CD4-positive, alpha-beta T cell treated with Interleukin-15 for 4 hours (primary cell): ENCODE data around the gene PPFIA2.
"Not testable (repeated sequence)": the region's sequence is repeated elsewhere in the genome, so short reads cannot be mapped to it uniquely, and the experiment has no call there.

Experiments used
- DNase-seq: peaks from one replicate; pipeline ENCODE4 v3.0.0-alpha.2; 2020; ENCODE audit warnings: low spot score

The PPFIA2 gene

GRCh38 chr12:81261508-81262207 is 497.5 kb downstream of the PPFIA2 start:
- no peak for DNase-seq

- DNase-seq, result no peak
These were observed 499.8 kb downstream of the PPFIA2 start for GRCh38 chr12:81259360-81259759.

GRCh38 chr12:81257947-81258551 is 501.1 kb downstream of the PPFIA2 start:
- DNase-seq, result no peak

- no peak for DNase-seq
These were observed 503.2 kb downstream of the PPFIA2 start for GRCh38 chr12:81255947-81256346.

GRCh38 chr12:81255456-81255855 is 503.7 kb downstream of the PPFIA2 start:
- no peak for DNase-seq

GRCh38 chr12:81253360-81253759 is 505.8 kb downstream of the PPFIA2 start:
- DNase-seq, result no peak

GRCh38 chr12:81252228-81252627 is 506.9 kb downstream of the PPFIA2 start:
- no peak for DNase-seq

GRCh38 chr12:81249976-81250375 is 509.2 kb downstream of the PPFIA2 start:
- DNase-seq, result no peak

- no peak for DNase-seq
These were observed 513.1 kb downstream of the PPFIA2 start for GRCh38 chr12:81245907-81246570.

GRCh38 chr12:81245458-81245857 is 513.7 kb downstream of the PPFIA2 start:
- DNase-seq, result no peak

GRCh38 chr12:81231574-81232368 is 527.4 kb downstream of the PPFIA2 start:
- DNase-seq, result no peak

GRCh38 chr12:81229759-81230158 is 529.4 kb downstream of the PPFIA2 start:
- DNase-seq, result no peak

- DNase-seq, result no peak
These were observed 534.5 kb downstream of the PPFIA2 start for GRCh38 chr12:81224626-81225025.

GRCh38 chr12:81222846-81223592 is 536.1 kb downstream of the PPFIA2 start:
- DNase-seq, result no peak

GRCh38 chr12:81221681-81222080 is 537.5 kb downstream of the PPFIA2 start:
- DNase-seq, result no peak

- DNase-seq, result no peak
These were observed 542.4 kb downstream of the PPFIA2 start for GRCh38 chr12:81216739-81217138.

- DNase-seq, result no peak
These were observed 546.0 kb downstream of the PPFIA2 start for GRCh38 chr12:81212996-81213696.

GRCh38 chr12:81211306-81211705 is 547.8 kb downstream of the PPFIA2 start:
- no peak for DNase-seq

- DNase-seq, result not testable (repeated sequence)
These were observed 549.4 kb downstream of the PPFIA2 start for GRCh38 chr12:81209772-81210225.

- no peak for DNase-seq
These were observed 550.1 kb downstream of the PPFIA2 start for GRCh38 chr12:81209012-81209411.
